ENCODE data around the gene MTMR10. TPM values are rescaled to one million over a fixed set of nuclear protein-coding genes. Genes with fewer than 3 reads are reported as not detected.

MTMR10 gene
- total and polyA plus RNA-seq, 7 donors = 11.4 to 31.0 (median 24.3) TPM

DNA sequence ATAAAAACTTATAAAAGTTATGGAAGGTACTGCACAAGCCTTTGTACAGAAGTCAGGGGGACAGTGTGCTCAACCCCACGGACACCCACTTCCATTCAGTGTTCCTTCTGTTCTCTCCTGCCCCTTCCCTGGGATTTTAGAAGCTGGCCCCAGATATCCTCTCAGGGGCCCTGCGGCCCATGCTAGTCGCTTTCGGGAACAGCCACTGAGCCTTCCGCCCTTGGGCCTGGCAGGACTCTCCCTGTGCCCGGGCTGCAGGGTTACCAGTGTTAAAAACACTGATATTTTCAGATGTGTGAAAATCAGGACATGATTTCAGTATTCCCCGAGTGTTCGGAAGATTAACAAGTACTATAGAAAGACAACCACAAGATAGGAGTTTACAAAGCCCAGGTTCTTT lies 65.3 kb downstream of the MTMR10 start:
- no peak for DNase-seq
- no peak overlapping the region for H3K4me3 ChIP-seq
- intact Hi-C loops (cut with DNase I) = no loop called here
- no peaks in the 10 kb centered on the region for H3K9me3 ChIP-seq
- H3K27me3 ChIP-seq = no peaks in the 10 kb centered on the region
- peaks cover 21 to 94% (median 41%) of the 10 kb centered on the region in 4 donors for H3K36me3 ChIP-seq
- WGBS, 2 donors = 97% methylated on average over 8 of the region's 8 CpGs
- no peaks in the 10 kb centered on the region for H3K4me1 ChIP-seq
- TF ChIP-seq CTCF (IDR thresholded peaks at IDR 0.05) (no peak), POLR2AphosphoS5 (IDR thresholded peaks at IDR 0.05) (no peak), POLR2A (IDR thresholded peaks at IDR 0.05) (no peak), EP300 (IDR thresholded peaks at IDR 0.05) (no peak)
- no peak overlapping the region for H3K27ac ChIP-seq

GRCh38 chr15:30925686-30926085 lies 65.7 kb downstream of the MTMR10 start:
- intact Hi-C loops (cut with DNase I) = no loop called here
- H3K9me3 ChIP-seq = no peaks in the 10 kb centered on the region
- peaks cover 16 to 94% (median 43%) of the 10 kb centered on the region in 4 donors for H3K36me3 ChIP-seq
- 94 to 95% methylated on average over 9 of the region's 9 CpGs for WGBS, 2 donors
- no peak for DNase-seq
- H3K4me1 ChIP-seq = no peaks in the 10 kb centered on the region
- TF ChIP-seq POLR2AphosphoS5 (IDR thresholded peaks at IDR 0.05) = no peak
- H3K27ac ChIP-seq = no peak overlapping the region
- H3K4me3 ChIP-seq = no peak overlapping the region
- no peaks in the 10 kb centered on the region for H3K27me3 ChIP-seq

- H3K4me3 ChIP-seq = no peak overlapping the region
- no peaks in the 10 kb centered on the region for H3K9me3 ChIP-seq
- H3K27me3 ChIP-seq = no peaks in the 10 kb centered on the region
- peaks cover 8 to 99% (median 39%) of the 10 kb centered on the region in 4 donors for H3K36me3 ChIP-seq
- no peak for TF ChIP-seq CTCF (IDR thresholded peaks at IDR 0.05)
- TF ChIP-seq POLR2A (IDR thresholded peaks at IDR 0.05) = no peak
- TF ChIP-seq EP300 (IDR thresholded peaks at IDR 0.05) = no peak
- no peak for TF ChIP-seq POLR2AphosphoS5 (IDR thresholded peaks at IDR 0.05)
- H3K27ac ChIP-seq = peak overlapping the region in 2 of 4 donors; percentile 51 to 58
- no peak for DNase-seq
- 89 to 90% methylated on average over 5 of the region's 5 CpGs for WGBS, 2 donors
- intact Hi-C loops (cut with DNase I) = no loop called here
- H3K4me1 ChIP-seq = no peaks in the 10 kb centered on the region
Measured at GRCh38 chr15:30924353-30924752, 67.1 kb downstream of the MTMR10 start.

DNA sequence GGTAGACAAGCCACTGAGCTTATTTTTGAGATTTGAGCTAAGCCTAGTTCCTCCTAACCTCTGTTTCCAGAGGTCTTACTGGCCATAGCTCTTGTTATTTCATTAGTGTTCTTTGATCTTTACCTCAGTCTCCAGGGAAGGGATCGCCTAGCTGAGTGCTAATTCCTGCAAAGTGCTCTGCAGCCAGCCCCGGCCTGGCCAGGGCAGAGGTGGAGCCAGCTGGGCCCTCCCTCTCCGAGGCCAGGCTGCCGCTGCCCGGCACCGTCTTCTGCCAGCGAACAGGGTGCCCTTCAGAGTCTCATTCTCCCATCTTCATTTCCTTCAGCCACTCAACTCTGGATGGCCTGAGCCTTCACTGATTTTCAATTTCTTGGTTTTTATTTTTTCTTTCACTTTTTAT lies 68.0 kb downstream of the MTMR10 start:
- TF ChIP-seq CTCF (IDR thresholded peaks at IDR 0.05) = no peak
- TF ChIP-seq EP300 (IDR thresholded peaks at IDR 0.05) = no peak
- TF ChIP-seq POLR2AphosphoS5 (IDR thresholded peaks at IDR 0.05) = no peak
- TF ChIP-seq POLR2A (IDR thresholded peaks at IDR 0.05) = no peak
- H3K27me3 ChIP-seq = no peaks in the 10 kb centered on the region
- peak overlapping the region; percentile 20 to 60 (median 54) for H3K27ac ChIP-seq
- H3K4me3 ChIP-seq = no peak overlapping the region
- no peaks in the 10 kb centered on the region for H3K4me1 ChIP-seq
- no peaks in the 10 kb centered on the region for H3K9me3 ChIP-seq
- no peak for DNase-seq
- intact Hi-C loops (cut with DNase I) = no loop called here
- H3K36me3 ChIP-seq = peaks cover 9 to 100% (median 44%) of the 10 kb centered on the region in 4 donors
- WGBS, 2 donors = 46 to 83% methylated on average over 7 of the region's 7 CpGs

DNA sequence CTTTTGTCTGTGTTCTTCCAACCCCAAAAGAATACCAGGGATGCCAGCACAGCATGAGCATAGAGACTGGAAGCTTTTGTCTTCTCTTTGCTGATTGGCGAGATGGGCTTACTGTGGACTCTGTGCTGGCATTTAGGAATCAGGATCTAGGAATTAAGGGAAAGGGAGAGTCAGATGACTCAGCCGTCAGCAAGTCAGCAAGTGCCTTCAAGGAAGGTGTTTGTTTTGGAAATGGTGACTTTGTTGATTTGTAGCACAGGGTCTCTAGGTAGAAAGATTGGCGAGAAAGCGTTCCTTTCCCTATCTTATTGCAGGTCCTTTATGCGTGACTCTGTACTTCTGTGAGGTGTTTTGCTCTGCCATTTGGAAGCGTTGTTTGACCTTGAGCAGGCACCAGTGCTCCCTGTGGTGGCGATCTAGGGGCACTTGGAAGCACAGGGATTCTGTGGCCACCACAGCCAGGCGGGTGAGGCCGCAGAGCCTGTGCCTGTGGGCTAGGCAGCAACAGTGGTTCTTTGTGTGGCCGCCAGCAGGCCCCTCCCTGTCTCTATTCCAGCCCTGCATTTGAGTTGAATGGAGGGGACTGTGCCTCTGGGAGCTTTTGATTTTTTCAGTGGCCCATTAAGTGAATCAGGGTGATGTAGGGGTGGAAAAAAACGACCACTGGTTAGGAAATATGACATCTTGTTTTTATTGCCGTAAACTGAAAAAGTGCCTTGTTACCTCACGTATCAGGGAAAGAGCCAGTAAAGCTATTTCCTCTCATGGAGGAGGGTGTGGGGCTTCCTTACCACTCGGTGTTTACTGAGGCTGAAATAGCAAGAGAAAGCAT lies 68.7 kb downstream of the MTMR10 start:
- no peak overlapping the region for H3K4me3 ChIP-seq
- H3K4me1 ChIP-seq = no peaks in the 10 kb centered on the region
- no peaks in the 10 kb centered on the region for H3K9me3 ChIP-seq
- DNase-seq = peak; percentile 75
- 44 to 75% methylated on average over 14 of the region's 14 CpGs for WGBS, 2 donors
- H3K27me3 ChIP-seq = no peaks in the 10 kb centered on the region
- H3K27ac ChIP-seq = peak overlapping the region; percentile 20 to 60 (median 54)
- TF ChIP-seq POLR2A (IDR thresholded peaks at IDR 0.05) = no peak
- TF ChIP-seq POLR2AphosphoS5 (IDR thresholded peaks at IDR 0.05) = no peak
- no peak for TF ChIP-seq EP300 (IDR thresholded peaks at IDR 0.05)
- no peak for TF ChIP-seq CTCF (IDR thresholded peaks at IDR 0.05)
- peaks cover 14 to 100% (median 47%) of the 10 kb centered on the region in 4 donors for H3K36me3 ChIP-seq
- intact Hi-C loops (cut with DNase I) = no loop called here

All from sigmoid colon (tissue), 7 donors.